HG03521 (cell line): Measurements from ENCODE around the gene DENND5B.
"Not testable (repeated sequence)": the region's sequence is repeated elsewhere in the genome, so short reads cannot be mapped to it uniquely, and the experiment has no call there.

Source experiments
- ATAC-seq: cut with Tn5 transposase; IDR thresholded peaks from one replicate; pipeline ENCODE4 v1.9.1; 2021; ENCODE audit warnings: mild to moderate bottlenecking, moderate library complexity; ENCODE audit not compliant: unreplicated experiment

DENND5B gene

DNA sequence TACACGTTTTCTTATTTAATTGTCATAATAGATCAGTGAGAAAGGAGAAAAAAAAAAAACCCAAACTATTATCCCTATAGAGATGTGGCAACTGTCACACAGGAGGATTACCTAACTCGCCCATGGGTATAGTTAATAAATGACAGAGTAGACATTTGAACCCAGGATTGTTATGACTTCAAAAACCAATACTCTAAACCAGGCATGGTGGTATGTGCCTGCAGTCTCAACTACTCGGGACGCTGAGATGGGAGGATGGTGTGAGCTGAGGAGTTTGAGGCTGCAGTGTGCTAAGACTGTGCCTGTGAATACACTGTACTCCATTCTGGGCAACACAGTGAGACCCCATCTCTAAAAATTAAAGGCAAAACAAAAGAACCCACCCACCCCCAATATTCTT, 114.5 kb downstream of the DENND5B start:
- ATAC-seq = no peak

DNA sequence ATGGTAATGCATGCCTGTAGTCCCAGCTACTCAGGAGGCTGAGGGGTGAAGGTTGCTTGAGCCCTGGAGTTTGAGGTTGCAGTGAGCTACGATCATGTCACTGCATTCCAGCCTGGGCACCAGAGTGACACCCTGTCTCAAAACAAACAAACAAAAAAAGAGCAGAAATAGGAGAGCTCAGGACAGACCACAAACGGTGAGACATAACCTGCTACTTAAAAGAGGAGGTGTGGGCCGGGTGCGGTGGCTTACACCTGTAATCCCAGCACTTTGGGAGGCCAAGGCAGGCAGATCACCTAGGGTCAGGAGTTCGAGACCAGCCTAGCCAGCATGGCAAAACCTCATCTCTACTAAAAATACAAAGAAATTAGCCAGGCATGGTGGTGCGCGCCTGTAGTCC, 115.3 kb downstream of the DENND5B start:
- not testable (repeated sequence) for ATAC-seq

DNA sequence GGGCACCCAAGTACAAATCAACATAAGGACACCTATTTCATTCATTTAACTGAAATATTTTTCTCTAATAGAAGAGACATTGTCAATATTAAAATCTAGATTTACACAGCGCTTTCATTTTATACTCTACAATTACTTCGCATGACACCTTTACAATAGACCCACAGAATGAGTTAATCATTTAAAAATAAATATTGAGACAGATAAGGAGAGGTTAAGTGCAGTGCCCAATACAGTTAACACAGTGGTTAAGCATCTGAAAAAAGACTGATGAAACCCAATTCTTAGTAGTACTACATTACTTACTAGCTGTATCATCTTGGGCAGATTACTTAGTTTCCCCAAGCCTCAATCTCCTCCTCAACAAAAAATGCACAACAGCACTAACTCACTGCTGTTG, 116.2 kb downstream of the DENND5B start:
- ATAC-seq = no peak

DNA sequence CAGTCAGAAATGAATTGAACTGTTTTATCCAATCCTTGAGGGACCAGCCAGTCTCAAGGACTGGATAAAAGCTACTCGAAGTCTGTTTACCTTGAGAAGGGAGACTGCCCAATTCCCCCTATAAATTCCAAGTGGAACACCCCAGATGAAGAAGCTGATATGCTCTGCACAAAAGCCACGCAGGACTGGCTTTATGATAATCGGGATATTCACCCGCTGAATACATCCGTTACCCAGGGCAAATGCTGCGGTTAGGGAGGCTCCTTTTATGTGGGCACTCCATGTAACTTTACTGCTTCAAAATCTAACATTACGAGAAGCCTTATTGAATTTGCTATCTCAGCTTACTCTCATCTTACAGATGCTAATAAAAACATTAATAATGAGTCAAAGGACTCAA, 119.1 kb downstream of the DENND5B start:
- ATAC-seq = no peak

DNA sequence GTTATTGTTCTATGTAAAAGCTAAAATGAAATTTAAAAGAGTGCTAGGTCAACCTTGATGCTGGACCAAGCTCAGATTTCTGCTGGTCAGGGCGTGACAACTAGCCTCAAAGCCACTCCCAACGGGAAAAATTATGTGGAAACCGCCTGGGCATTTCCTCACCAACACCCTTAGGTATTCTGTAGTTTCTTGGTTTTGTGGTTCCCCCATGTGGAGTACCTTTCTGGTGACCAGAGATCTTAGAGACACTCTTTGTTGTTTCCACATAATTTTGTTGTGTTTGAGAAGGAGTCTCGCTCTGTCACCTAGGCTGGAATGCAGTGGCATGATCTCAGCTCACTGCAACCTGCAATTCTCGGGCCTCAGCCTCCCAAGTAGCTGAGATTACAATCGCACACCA, 119.9 kb downstream of the DENND5B start:
- ATAC-seq = no peak

DNA sequence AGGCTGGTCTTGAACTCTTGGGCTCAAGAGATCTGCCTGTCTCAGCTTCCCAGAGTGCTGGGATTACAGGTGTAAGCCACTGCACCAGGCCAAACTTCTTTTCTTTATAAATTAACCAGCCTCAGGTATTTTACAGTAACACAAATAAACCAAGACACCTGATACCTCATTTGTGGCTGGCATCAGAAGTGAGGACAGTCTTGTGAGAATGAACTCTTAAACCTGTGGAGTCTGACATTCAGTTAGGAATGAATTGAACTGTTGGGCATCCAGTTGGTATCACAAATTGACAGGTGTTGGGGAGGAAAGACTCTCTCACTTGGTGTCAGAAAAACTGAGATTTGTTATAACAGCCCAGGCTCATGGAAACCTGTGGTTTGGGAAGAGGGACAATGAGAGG, 120.5 kb downstream of the DENND5B start:
- no peak for ATAC-seq

DNA sequence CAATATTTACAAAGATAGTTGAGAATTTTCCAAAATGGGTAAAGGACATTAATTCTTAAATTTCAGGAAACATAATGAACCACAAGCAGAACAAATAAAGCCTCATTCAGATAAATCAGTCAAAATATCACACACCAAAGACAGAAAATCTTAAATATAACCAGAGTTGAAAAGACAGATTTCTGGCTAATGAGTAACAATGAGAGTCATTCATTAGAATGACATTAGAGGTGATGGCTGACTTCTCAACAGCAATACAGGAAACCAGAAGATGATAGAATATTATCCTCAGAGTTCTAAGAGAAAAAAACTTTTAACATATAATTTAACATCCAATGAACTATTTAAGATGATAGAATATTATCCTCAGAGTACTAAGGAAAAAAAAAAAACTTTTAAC, 124.2 kb downstream of the DENND5B start:
- ATAC-seq = no peak

DNA sequence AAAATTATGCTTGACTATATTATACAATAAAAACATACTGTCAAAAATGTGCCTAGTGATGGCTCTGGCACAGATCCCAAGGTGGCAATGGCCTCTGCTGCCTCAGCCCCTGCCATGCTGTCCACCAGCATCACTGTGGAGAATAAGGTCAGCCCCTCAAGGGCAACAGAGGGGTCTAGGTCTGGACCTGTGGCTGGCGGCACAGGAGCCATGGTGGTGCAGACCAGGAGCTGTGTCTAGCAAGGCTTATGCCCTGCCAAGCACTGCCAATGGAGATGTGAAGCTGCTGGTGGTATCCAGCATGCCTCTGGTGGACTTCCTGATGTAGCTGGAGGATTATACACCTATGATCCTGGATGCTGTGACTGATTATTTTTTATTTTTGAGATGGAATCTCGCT, 125.9 kb downstream of the DENND5B start:
- no peak for ATAC-seq

DNA sequence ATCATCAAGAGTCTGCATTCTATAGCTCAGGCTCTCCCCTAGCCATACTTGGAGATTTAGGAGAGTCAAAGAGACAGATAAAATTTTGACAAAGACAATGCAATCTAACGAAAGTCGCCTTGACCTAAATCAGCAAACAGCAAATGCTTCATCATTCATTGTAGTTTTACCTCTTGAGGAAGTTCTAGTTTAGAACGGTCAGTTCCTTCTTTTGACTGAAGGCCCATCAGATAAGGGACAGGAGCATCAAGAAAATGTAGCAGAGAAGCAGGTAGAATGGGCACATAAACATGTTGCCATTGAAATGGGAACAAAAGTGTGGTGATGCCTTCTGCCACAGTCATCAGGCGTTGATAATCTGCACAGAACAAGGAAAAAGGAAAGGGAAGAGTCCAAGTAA, 130.9 kb downstream of the DENND5B start:
- no peak for ATAC-seq

DNA sequence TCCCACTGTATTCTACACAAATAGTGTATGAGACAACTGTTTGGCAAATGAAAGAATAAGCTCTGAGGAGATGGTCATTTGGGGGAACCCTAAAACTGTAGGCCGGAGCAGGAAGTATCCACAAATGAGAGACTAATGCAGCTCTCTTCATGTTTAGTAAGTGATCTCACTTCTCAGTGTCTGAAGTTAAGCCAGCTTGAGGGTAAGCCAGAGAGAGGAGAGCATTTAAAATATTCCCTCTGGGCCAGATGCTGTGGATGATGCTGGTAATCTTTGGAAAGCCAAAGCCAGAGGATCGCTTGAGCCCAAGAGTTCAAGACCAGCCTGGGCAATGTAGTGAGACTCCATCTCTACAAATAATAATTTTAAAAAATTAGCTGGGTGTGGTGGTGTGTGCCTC, 134.4 kb downstream of the DENND5B start:
- no peak for ATAC-seq

DNA sequence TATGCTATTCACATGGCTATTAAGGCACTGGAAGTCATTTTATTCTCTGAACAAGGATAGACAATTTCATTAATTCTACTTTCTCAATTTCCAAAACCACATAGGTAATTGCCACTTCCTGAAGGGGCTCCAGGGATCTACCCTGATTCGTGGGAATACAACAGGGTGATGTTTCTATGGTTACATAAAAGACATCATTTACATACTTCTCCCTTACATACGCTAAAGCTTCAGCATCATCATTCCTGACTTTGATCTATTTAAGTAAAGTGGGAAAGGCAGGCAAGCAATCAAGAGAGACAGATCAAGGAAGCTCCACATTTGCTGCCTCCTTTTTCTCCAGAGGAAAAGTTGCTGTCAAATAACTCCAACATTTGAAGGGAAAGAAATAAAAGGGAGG, 146.2 kb downstream of the DENND5B start:
- no peak for ATAC-seq

DNA sequence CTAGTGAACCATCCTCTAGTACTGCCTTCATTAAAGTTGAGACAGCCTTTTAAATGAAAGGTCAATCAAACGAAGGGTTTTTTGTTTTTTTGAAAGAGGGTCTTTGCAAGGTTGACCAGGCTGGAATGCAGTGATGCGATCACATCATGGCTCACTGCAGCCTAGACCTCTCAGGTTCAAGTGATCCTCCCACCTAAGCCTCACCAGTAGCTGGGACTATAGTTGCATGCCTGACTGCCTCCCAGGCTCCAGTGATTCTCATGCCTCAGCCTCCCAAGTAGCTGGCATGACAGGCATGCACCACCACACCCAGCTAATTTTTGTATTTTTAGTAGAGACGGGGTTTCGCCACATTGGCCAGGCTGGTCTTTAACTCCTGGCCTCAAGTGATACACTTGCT, 150.3 kb downstream of the DENND5B start:
- no peak for ATAC-seq

DNA sequence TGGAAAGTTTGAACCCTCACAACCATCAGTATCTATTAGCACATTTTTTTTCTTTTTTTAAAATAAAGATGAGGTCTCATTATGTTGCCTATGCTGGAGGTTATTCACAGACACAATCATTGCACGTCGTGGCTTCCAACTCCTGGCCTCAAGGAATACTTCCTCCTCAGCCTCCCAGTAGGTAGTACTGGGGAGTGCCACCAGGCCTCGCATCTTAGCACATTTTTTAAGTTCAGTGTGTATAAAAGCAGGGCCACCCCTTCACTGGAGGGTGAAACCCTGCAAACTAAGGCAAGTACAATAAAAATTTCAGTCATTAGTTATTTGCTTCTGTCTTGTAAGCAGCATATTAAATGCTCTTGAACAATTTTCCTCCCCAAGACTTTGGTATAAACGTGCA, 150.8 kb downstream of the DENND5B start:
- ATAC-seq = no peak

DNA sequence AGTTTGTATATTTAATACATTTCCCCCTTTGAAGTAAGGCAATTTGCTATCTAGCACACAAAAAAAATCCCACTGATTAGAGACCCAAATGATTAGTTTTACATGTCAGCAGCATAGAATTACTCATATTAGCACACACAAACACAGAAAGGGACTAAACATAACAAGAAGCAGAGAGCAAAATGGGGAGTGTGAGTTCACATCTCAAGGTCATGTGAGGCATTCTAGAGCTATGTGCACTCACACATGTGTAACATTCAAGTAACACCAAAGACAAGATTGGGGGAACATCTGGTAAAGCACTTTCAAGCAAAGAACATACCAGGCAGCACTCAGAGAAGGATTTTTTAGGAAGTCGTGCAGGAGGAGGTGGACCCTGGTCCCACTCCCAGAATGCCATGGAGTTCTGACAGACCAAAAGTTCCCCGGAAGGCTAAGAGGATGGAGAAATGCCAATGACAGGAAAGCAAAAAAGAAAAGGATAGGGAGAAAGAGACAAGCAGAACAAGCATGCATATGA, 159.2 kb downstream of the DENND5B start:
- no peak for ATAC-seq

DNA sequence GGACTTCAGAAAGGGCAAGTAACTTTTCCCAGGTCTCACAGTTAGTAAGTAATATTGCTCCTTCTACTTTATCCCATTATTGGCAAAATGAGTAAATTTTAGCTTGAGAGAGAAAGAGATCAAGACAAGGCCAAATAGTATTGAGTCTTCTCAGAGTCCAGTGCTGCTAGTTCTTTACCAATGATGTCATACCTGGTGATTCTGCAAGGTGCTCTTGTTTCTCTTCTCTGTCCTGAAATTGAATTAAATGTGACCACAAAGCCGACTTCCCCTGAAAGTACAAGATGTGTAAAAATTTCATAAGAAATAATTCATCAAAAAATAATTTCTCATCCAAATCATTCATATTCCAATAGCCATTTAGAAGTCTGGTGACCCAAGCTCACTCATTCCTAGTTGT, 167.5 kb downstream of the DENND5B start:
- ATAC-seq = no peak

DNA sequence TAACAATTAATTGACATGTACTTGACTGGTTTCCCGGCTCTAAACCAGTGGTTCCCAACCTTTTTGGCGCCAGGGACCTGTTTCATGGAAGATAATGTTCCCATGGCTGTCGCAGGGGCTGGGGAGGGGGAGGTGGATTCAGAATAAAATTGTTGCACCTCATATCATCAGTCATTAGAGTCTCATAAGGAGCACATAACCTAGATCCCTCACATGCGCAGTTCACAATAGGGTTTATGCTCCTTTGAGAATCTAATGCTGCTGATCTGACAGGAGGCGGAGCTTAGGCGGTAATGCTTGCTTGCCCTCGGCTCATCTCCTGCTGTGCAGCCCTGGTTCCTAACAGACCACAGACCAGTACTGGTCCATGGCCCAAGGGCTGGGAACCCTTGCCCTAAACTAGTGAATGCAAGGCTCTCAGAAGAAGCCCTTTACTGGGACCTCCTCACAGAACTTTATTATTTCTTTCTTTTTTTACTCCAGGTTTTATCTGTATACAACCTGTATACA, 178.6 kb downstream of the DENND5B start:
- ATAC-seq = no peak

DNA sequence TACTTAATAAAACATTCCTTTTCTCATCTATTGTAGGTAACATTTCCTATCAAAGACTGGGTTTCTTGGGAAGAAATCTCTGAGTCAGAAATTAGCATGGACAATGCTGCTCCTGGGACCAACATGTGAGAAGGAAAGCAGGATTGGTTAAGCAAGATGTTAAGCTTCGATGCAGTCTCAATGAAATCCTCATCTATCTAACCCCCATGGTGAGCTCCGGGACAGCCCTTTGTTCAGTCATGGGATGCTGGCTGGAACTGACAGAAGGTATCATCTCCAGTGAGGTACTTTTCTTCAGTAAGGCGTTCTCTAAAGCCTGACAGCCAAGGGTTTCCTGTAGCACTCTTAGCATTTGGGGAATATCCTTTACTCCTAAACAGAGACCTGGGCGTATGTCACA, 182.2 kb downstream of the DENND5B start:
- ATAC-seq = no peak

DNA sequence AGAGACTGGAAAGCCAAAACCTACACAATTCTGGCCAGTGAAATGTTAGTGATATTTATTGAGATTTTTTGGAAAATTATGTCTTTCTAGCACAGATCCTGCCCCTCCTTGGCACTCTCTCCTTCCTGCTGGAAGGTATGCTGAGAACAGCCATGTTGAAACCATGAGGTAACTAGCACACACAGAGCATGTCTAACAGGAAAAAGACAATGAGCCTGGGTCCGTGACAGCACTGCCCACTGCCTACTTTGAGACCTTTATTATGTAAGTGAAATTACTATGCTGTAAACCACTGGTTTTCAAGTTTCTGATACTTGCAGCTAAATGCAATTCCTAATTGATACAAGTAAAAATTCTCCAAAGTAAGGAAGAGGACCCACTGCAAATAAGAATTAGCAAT, 183.4 kb downstream of the DENND5B start:
- no peak for ATAC-seq

DNA sequence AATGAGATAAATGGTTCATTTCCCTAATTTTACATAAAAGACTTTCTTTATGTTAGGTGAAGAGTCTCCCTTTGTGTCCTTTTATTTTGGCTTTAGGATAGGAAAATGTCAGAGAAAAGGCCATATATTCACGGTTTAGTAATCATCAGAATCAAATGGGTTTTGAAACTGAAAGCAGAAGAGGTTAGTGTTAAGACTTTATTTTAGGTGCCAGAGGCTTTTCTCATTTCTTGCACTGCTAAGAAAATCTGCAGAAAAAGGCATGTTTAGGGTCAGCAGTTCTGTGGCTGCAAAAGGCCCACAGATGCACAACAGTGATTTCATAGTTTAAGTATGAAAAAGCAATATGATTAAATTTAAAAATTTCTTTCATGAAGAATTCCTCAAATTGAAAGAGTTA, 184.6 kb downstream of the DENND5B start:
- ATAC-seq = peak; percentile 42

DNA sequence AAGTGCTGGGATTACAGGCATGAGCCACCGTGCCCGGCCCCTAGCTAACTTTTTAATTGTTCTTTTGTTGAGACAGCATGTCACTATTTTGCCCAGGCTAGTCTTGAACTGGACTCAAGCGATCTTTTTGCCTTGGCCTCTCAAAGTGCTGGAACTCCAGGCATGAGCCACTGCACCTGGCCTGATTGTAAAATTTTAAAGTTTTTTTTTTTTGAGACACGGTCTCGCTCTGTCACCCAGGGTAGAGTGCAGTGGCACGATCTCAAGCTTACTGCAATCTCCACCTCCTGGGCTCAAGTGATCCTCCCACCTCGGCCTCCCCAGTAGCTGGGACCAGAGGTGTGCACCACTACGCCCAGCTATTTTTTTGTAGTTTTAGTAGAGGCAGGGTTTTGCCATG, 185.9 kb downstream of the DENND5B start:
- no peak for ATAC-seq

DNA sequence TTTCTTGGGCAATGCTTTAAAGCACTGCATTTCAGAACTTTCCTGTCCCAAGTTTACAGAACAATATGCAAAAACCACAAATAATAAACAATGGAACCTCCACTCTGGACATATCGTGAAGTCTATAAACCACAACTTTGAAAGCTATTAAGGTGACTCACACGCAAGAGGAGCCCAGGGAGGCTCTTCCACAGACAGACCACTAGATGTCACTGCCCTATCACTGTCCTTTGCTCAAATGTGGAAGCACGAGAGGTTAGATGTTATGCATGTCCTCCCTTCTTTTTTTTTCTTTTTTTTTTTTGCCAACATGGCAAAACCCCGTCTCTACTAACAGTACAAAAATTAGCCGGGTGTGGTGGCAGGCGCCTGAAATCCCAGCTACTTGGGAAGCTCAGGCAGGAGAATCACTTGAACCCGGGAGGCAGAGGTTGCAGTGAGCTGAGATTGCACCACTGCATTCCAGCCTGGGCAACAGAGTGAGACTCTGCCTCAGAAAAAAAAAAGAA, 187.8 kb downstream of the DENND5B start:
- ATAC-seq = peak; percentile 75

DNA sequence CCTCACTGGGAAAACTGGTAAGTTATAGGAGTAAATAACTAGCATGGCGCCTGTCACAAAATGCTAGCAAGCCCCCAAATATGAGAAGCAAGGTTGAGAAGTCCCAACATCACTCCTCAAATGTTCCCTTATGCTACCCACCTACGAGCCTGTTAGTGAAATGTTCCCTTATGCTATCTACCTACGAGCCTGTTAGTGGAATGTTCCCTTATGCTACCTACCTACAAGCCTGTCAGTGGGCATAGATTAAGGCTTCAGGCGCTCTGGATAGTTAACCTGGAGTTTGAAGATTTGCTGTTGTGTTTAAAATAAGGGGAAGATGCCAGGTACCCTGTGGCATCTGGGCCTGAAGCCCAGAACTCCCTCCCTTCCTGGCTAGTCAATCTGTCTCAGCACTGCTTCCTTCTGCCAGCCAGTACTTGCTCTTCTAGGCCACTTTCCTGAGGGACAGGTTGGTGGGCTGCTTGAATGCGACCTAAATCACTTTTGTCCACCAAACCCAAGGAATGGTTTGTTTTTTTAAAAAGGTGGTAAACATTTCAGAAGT, 197.9 kb downstream of the DENND5B start:
- ATAC-seq = no peak

DNA sequence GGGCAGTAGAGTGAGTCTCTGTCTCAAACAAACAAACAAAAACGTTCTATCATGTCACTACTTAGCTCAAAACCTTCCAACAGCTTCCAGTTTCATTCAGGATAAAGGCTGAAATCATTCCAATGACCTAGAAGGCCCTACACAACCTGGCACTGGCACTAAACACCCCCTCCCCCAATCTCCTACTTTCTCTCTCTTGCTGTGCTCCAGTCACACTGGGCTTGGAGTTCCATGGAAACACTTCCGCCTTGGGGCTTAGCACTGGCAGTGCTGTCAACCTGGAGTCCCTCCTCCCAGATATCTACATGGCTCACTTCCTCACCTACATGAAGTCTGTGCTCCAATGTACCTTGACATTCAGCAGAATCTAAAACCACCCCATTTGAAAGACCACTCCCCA, 199.9 kb downstream of the DENND5B start:
- no peak for ATAC-seq
